ENCODE data around the gene ARHGAP25.

Gene ARHGAP25

DNA sequence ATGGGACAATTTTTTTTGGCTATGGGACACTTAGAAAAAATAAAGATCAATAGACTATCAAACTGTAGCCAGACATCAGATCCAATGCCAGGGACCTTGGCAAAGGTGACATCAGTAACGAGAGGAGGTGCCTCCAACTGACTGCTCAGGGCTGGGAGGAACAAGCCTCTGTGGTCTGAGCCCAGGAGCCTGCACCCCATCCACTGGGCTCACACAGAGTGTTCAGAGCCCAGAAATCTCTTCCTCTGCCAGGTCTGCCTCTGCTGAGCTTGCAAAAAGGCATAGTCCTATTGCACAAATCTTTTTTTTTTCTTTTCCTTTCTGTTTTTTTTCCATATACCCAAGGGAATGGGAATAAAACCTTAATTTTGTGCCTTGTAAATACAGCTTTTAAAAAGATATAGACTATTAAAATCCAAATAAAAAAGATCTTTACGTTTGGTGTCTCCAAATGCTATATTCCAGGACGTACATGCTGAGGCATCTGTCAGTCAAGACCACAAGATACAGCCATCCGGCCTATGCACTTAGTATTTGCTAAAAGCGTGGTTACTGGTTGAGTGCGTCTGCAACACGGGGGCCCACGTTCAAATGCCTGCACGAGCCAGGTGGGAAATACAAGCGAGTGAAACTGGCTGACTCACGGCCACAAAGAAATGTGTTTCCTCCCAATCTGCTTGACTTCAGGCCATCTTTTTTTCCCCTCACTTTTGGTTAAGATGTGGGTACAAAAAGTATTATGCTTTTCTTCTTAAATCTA is 7.8 kb upstream of the ARHGAP25 start:
- Histone ChIP-seq H3K4me1 (ENCODE audit: insufficient read depth, low read length) (peaks cover 19% of the 10 kb centered on the region), H3K9ac (ENCODE audit: low read depth, low read length) (no peak overlapping the region), H3K9me3 (ENCODE audit: control insufficient read depth, insufficient read depth, low read length) (no peaks in the 10 kb centered on the region), H3K36me3 (ENCODE audit: insufficient read depth, low read length) (no peaks in the 10 kb centered on the region)

GRCh38 chr2:68727683-68728375 is 6.8 kb upstream of the ARHGAP25 start:
- Histone ChIP-seq H3K9ac (ENCODE audit: low read depth, low read length) (no peak overlapping the region), H3K36me3 (ENCODE audit: insufficient read depth, low read length) (no peaks in the 10 kb centered on the region), H3K9me3 (ENCODE audit: control insufficient read depth, insufficient read depth, low read length) (no peaks in the 10 kb centered on the region), H3K4me1 (ENCODE audit: insufficient read depth, low read length) (peaks cover 21% of the 10 kb centered on the region)

DNA sequence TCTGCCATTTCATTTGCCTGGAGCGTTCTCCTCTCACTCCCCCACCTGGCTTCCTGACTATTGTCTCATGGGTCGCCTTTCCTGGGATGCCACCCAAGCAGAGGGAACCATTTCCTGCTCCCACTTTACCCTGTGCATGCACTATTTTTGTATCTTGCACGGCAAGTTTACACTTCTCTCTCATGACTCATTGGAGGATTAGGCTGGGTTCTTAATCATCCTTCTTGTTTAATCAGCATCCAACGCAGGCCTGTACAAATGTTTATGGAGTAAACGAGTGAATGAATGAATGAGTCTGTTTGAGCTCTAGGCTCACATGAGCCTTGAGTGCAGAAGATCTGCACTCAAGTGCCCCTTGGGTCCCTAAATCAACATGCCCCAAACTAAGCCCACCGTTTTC is 3.8 kb upstream of the ARHGAP25 start:
- Histone ChIP-seq H3K4me1 (ENCODE audit: insufficient read depth, low read length) (peaks cover 21% of the 10 kb centered on the region), H3K9me3 (ENCODE audit: control insufficient read depth, insufficient read depth, low read length) (no peaks in the 10 kb centered on the region), H3K36me3 (ENCODE audit: insufficient read depth, low read length) (no peaks in the 10 kb centered on the region), H3K9ac (ENCODE audit: low read depth, low read length) (no peak overlapping the region)

GRCh38 chr2:68732036-68732932 is 2.3 kb upstream of the ARHGAP25 start:
- Histone ChIP-seq H3K9ac (ENCODE audit: low read depth, low read length) (no peak overlapping the region), H3K36me3 (ENCODE audit: insufficient read depth, low read length) (no peaks in the 10 kb centered on the region), H3K4me1 (ENCODE audit: insufficient read depth, low read length) (peaks cover 13% of the 10 kb centered on the region), H3K9me3 (ENCODE audit: control insufficient read depth, insufficient read depth, low read length) (no peaks in the 10 kb centered on the region)

DNA sequence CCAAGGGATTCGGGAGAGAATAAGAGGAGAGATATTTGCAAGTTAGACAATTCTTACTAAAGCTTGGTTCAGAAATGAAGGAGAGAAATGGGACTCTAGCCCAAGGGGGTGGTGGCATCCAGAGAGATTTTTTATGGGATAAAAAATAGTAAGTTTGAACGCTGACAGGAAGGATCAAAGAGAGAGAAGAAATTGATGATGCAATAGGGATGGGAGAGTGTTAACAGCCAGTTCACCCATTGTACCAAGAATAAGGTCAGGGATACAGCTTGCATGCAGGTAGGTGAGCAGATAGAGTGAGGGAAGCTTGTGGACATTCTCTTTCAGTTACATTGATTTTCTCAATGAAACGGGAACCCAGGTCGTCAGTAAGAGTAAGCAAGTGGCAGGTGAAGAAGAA is 1.2 kb upstream of the ARHGAP25 start:
- H3K36me3 ChIP-seq (ENCODE audit: insufficient read depth, low read length): no peaks in the 10 kb centered on the region
- 0 out of 2 replicates have a peak, but pooled peaks cover 6% of the 10 kb centered on the region for H3K4me1 ChIP-seq (ENCODE audit: insufficient read depth, low read length)
- no peaks in the 10 kb centered on the region for H3K9me3 ChIP-seq (ENCODE audit: control insufficient read depth, insufficient read depth, low read length)
- no peak overlapping the region for H3K9ac ChIP-seq (ENCODE audit: low read depth, low read length)

DNA sequence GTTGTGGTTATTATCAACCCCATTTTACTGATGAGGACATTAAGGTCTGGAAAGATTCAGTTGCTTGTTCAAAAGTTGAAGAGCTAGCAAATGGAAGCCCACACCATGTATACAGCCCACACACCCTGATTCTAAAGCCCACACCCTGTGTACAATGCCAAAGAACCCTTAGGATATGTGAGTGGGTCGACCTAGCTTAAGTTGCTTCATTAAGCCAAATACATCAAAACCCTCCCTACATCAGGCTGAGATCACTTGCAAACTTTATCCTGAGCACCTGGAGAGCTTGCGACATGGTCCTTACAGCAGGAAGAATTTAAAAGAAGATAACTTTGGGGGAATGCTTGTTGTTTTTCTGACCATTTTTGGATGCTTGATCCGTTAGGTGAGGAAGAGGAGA is 435 bp upstream of the ARHGAP25 start:
- Histone ChIP-seq H3K36me3 (ENCODE audit: insufficient read depth, low read length) (no peaks in the 10 kb centered on the region), H3K9ac (ENCODE audit: low read depth, low read length) (no peak overlapping the region), H3K4me1 (ENCODE audit: insufficient read depth, low read length) (0 out of 2 replicates have a peak, but pooled peaks cover 6% of the 10 kb centered on the region), H3K9me3 (ENCODE audit: control insufficient read depth, insufficient read depth, low read length) (no peaks in the 10 kb centered on the region)

DNA sequence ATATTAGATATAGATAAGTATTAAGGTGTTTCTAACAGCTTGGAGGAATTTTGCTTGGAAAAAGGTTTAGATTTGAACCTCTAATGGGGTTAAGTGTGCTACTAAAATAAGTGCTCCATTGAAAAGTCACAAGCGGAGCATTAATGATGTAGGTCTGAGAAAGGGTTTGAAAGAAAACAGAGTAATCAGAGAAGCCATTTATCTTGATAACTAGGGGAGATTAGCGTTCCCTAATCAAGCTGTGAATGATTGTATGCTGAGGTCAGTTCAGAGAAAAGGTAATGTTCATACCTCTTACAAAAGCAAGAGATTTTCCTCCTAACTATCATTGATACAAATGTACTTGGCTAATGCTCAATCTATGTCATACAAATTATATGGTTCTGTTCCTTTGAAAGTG is 1.5 kb downstream of the ARHGAP25 start:
- H3K9ac ChIP-seq (ENCODE audit: low read depth, low read length): no peak overlapping the region
- 0 out of 2 replicates have a peak, but pooled peaks cover 6% of the 10 kb centered on the region for H3K4me1 ChIP-seq (ENCODE audit: insufficient read depth, low read length)
- no peaks in the 10 kb centered on the region for H3K36me3 ChIP-seq (ENCODE audit: insufficient read depth, low read length)
- no peaks in the 10 kb centered on the region for H3K9me3 ChIP-seq (ENCODE audit: control insufficient read depth, insufficient read depth, low read length)

GRCh38 chr2:68737711-68738110 is 3.1 kb downstream of the ARHGAP25 start:
- H3K4me1 ChIP-seq (ENCODE audit: insufficient read depth, low read length): peaks cover 4% of the 10 kb centered on the region; the same call in 1 of the 2 replicates
- H3K9ac ChIP-seq (ENCODE audit: low read depth, low read length): no peak overlapping the region
- no peaks in the 10 kb centered on the region for H3K36me3 ChIP-seq (ENCODE audit: insufficient read depth, low read length)
- no peaks in the 10 kb centered on the region for H3K9me3 ChIP-seq (ENCODE audit: control insufficient read depth, insufficient read depth, low read length)

GRCh38 chr2:68738906-68739594 is 4.4 kb downstream of the ARHGAP25 start:
- Histone ChIP-seq H3K36me3 (ENCODE audit: insufficient read depth, low read length) (no peaks in the 10 kb centered on the region), H3K9ac (ENCODE audit: low read depth, low read length) (no peak overlapping the region), H3K4me1 (ENCODE audit: insufficient read depth, low read length) (peaks cover 16% of the 10 kb centered on the region), H3K9me3 (ENCODE audit: control insufficient read depth, insufficient read depth, low read length) (no peaks in the 10 kb centered on the region)

GRCh38 chr2:68739595-68740399 is 5.2 kb downstream of the ARHGAP25 start:
- Histone ChIP-seq H3K36me3 (ENCODE audit: insufficient read depth, low read length) (no peaks in the 10 kb centered on the region), H3K4me1 (ENCODE audit: insufficient read depth, low read length) (peaks cover 23% of the 10 kb centered on the region), H3K9ac (ENCODE audit: low read depth, low read length) (no peak overlapping the region), H3K9me3 (ENCODE audit: control insufficient read depth, insufficient read depth, low read length) (no peaks in the 10 kb centered on the region)

DNA sequence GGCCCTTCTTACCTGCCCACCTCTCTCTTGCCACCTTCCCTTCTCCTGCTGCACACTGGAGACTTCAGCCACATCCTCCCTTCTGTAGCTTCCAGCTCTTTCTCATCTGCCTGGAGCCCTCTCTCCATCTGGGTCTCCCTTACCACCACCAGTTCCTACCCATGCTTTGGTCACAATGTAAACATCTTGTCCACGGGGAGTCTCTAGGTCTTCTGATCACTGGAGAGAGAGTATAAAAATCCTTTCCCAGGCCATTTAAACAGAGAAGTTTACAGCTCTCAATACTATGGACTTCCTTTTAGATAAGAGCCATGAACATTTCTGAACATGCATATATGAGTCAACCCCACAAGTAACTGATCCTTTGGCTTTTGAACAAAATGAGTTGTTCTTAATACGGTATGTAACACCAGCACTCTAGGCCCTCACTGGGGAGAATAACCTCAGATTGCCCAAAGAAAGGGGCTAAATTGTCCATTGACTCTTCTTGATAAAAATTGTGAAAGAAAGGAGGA is 5.8 kb downstream of the ARHGAP25 start:
- peaks cover 24% of the 10 kb centered on the region for H3K4me1 ChIP-seq (ENCODE audit: insufficient read depth, low read length)
- H3K9me3 ChIP-seq (ENCODE audit: control insufficient read depth, insufficient read depth, low read length): no peaks in the 10 kb centered on the region; the same call in 1 of the 2 replicates
- H3K9ac ChIP-seq (ENCODE audit: low read depth, low read length): no peak overlapping the region
- no peaks in the 10 kb centered on the region for H3K36me3 ChIP-seq (ENCODE audit: insufficient read depth, low read length)

GRCh38 chr2:68741238-68741637 is 6.6 kb downstream of the ARHGAP25 start:
- peaks cover 24% of the 10 kb centered on the region for H3K4me1 ChIP-seq (ENCODE audit: insufficient read depth, low read length)
- no peaks in the 10 kb centered on the region; the same call in 1 of the 2 replicates for H3K9me3 ChIP-seq (ENCODE audit: control insufficient read depth, insufficient read depth, low read length)
- no peaks in the 10 kb centered on the region for H3K36me3 ChIP-seq (ENCODE audit: insufficient read depth, low read length)
- no peak overlapping the region for H3K9ac ChIP-seq (ENCODE audit: low read depth, low read length)

- H3K9ac ChIP-seq (ENCODE audit: low read depth, low read length): no peak overlapping the region
- no peaks in the 10 kb centered on the region for H3K36me3 ChIP-seq (ENCODE audit: insufficient read depth, low read length)
- H3K4me1 ChIP-seq (ENCODE audit: insufficient read depth, low read length): peaks cover 24% of the 10 kb centered on the region
These were observed 7.2 kb downstream of the ARHGAP25 start for GRCh38 chr2:68741805-68742306.

More at GRCh38 chr2:68741805-68742306, 7.2 kb downstream of the ARHGAP25 start:
- H3K9me3 ChIP-seq (ENCODE audit: control insufficient read depth, insufficient read depth, low read length): no peaks in the 10 kb centered on the region; the same call in 1 of the 2 replicates

Data from ES-I3 (cell line).